DMS79 (cell line): ENCODE data around the gene VPS11.

Source experiments
- DNase-seq: peaks from one replicate; lab custom pipeline; 2025; lab: John Stamatoyannopoulos, UW

VPS11 gene

DNA sequence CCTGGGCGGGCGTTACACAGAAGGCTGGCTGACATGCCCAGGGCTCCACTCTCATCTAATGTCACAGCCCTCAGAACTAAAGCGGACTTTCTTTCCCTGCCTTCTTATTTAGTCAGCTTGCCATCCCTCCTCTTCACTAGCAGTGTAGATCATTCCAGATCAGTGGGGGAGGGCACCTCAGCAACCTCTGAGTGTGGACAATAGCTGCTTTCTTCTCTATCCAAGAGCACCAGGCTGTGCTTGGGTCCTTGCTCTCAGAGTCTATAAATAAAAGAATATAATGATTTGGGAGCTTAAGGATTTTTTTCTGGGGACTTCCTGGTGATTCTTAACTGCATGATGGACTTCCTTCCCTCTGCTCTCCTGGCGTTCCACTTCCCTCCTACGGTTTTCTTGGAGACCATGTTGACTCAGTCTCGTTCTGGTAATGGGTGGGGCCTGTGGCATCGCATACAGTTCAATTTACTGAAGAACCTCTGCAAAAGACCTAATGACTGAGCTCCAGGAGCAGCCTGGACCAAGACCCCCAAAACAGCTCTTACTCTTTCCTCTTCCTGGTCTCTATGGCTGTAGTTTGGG is 14.2 kb downstream of the VPS11 start:
- DNase-seq: no peak

GRCh38 chr11:119084663-119085436 is 17.2 kb downstream of the VPS11 start, which contains the start of gene HMBS:
Gene HMBS, plus strand, starts transcription at chr11:119084881. Its CDS starts 153 bp downstream, at chr11:119085034.
- peak; percentile 95 for DNase-seq

DNA sequence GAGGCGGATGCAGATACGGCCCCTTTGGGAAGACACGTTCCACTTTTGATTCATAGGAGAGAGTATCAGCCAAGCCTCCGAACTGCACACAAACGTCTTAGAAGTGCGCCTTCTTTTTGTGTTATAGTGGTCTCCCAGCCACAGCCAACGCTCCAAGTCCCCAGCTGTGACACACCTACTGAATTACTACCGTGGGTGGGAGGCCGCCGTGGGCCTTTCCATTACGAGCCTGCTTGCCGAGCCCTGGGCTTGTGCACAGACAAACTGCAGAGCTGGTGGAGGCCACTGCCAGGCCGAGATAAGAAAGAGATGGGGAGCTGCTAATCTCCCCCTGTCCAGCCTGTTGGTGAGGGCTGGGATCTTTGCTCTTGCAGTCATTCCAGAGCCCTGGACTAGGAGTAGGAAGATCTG is 17.8 kb downstream of the VPS11 start:
- no peak for DNase-seq

DNA sequence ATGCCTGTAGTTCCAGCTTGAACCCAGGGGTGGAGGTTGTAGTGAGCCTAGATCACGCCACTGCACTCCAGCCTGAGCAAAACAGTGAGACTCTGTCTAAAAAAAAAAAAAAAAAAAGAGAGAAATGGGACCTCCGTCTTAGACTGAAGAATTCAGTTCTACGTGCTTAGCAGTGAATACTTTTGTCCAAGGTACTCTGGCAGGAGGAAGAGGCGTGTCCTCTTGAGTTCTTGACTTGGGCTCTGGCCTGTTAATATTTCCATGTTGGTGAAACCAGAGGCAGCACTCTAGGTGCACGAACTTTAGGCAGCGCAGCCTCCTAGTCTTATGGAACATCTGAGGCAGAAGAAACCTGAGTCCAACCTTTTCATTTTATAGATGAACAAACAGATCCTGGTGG is 19.5 kb downstream of the VPS11 start:
- no peak for DNase-seq

- DNase-seq: no peak
Observed at GRCh38 chr11:119087747-119088241, 20.2 kb downstream of the VPS11 start.

GRCh38 chr11:119088406-119088805 is 20.8 kb downstream of the VPS11 start:
- DNase-seq: no peak

GRCh38 chr11:119089319-119089718 is 21.7 kb downstream of the VPS11 start:
- no peak for DNase-seq

DNA sequence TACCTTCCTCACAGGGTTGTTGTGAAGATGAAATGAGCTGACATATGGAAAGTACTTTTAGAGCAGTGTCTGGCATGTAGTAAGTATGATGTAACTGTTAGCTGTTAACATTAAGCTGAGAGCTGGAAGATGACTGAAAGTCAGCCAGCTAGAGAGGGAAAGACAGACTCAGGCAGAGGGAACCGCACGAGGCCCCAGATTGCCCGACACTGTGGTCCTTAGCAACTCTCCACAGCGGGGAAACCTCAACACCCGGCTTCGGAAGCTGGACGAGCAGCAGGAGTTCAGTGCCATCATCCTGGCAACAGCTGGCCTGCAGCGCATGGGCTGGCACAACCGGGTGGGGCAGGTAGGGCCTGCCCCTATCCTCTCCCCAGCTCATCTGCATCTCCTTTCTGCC is 23.6 kb downstream of the VPS11 start:
- no peak for DNase-seq

DNA sequence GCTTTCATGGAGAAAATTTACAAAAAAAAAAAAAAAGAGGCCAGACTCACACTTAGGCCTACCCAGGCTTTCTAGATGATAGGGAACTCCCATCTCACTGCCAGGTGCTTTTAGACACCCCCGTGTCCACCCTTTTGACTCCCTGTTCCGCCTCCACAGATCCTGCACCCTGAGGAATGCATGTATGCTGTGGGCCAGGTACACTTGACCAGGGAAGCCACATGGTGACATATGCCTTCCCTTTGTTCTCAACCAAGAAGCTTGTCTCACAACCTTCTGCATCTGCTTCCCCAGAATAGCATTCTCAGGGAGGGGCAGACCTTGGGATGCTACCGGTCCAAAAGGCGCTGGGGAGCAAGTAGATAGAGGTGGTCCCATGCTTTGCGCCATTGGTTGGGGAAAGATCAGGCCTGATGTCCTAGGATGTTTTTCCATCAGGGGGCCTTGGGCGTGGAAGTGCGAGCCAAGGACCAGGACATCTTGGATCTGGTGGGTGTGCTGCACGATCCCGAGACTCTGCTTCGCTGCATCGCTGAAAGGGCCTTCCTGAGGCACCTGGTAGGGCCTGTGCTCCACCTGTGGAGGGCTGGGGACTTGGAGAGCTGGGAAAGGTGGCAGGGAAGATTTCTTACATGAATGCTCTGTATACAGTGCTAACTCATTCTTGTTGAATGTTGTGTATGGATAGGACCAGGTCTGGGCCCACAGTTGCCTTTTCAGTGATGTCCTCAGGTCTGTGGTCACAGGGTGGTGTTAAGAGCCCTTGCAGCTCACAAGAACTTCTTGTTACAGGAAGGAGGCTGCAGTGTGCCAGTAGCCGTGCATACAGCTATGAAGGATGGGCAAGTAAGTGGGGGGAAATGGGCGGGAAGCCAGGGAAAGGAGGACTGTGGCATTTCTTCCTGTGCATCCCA is 24.6 kb downstream of the VPS11 start:
- DNase-seq: peak; percentile 40

DNA sequence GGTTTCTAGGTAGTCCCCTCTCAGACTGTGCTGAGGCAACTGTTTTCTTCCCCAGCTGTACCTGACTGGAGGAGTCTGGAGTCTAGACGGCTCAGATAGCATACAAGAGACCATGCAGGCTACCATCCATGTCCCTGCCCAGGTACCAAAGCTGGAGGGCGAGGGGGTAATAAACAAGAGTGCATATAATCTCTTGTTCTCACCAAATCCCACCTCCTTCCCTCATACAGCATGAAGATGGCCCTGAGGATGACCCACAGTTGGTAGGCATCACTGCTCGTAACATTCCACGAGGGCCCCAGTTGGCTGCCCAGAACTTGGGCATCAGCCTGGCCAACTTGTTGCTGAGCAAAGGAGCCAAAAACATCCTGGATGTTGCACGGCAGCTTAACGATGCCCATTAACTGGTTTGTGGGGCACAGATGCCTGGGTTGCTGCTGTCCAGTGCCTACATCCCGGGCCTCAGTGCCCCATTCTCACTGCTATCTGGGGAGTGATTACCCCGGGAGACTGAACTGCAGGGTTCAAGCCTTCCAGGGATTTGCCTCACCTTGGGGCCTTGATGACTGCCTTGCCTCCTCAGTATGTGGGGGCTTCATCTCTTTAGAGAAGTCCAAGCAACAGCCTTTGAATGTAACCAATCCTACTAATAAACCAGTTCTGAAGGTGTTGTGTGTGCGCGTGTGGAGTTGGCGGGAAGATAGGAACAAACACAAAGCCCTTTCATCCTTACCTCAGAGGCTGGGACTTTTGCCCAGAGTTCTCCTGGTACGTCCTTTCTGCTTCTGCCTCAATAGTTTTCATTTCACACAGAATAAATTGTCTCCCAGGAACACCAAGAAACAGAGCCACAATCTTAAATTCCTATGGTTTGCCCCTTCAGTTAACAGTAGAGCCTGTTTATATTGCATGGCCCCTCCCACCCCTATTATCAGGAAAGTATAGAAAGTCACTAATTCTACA is 25.5 kb downstream of the VPS11 start:
- DNase-seq: no peak

- DNase-seq: no peak
Observed at GRCh38 chr11:119093942-119094815, 26.6 kb downstream of the VPS11 start.

DNA sequence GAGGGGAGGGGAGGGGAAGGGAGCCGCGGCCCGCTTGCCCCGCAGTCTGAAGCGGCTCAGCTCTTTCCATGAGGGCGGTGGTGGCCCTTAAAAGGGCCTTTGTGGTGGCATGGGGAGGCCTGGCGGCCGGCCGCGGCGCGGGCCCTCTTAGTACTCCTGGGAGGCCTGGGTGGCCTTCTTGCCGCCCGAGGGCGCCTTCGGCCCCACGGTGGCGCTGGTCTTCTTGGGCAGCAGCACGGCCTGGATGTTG is 27.1 kb downstream of the VPS11 start:
- no peak for DNase-seq

GRCh38 chr11:119095066-119095880 is 27.7 kb downstream of the VPS11 start:
- peak; percentile 99 for DNase-seq

GRCh38 chr11:119099711-119100110 is 32.1 kb downstream of the VPS11 start:
- no peak for DNase-seq

GRCh38 chr11:119100246-119100970 is 32.8 kb downstream of the VPS11 start:
- no peak for DNase-seq

DNA sequence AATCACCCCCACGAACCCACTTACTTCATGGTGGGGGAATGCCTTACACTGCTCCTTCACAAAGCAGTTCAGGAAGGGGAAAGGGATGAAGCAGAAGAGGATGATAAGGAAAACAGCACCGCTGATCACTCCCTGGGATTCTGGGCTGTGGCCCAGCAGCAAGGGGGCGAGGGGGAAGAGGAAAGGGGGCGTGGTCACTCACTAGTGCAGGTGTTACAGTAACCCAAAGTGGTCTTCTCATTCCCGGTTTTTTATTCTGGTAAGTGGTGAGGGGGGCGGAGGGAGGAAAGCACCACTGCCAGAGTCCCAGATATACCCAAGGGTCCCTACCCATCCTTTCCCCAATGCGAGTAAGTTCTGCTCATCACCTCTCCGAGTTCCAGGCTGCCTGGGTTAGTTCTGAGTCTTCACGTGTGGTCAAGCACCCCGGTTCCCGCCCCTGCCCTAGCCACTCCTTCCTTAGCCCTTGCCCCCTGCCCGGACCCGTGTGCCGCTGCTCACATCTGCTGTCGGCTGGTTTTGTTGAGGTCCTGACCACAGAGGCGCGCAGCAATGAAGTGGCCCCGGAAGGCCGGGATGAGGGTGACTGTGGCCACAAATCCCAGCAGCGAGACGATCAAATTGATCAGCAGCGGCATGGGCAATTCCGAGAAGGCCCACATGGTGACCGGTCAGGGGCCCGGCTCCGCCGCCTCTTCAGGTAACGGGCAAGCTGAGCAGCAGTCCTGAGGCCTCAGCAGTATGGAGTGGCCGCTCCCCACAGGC is 33.6 kb downstream of the VPS11 start:
- no peak for DNase-seq

DNA sequence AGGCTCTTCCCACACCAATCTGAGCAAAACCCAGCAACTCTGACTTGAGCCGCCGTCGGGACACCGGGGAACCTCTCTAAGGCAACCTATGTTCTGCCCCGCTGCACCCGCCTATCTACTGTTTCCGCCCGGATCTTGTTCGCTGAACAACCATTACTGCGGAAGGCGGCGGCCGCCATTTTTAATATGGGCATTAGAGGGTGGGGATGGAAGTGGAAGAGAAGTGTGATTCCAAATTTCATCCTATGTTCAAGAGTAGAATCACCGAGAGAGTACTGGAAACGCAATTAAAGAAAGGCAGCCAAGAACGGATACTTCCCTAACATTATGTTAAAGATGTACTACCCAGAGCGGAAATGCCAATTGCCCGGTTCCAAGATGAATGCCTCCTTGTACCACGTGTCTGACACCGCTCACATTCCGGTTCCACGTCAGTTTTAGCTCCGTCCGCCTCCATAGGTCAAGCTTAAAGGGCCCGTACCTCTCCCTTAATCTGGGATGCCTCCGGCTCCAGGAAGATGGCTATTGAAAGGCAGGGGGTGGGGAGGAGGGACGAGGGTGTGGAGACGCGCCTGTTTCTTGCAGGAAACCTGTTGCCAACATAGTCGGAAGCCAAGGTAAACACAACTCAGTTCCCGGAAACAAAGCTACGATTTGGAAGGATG is 34.3 kb downstream of the VPS11 start, which contains the start of gene DPAGT1:
DPAGT1 (minus strand) TSS at position 95 of the 665 bp plus-strand sequence. CDS start 198 bp downstream, outside the sequence.
- DNase-seq: peak; percentile 99
